MCF 10A (cell line): ENCODE measurements around the gene LATS1. TPM values are rescaled to one million over a fixed set of nuclear protein-coding genes. Genes with fewer than 3 reads are reported as not detected.

Source experiments
- BruUV-seq: library from RNA; stranded (reverse); fragments of 400-500 nt; replicated peaks from 2 replicates; lab custom pipeline; 2021; lab: Mats Ljungman, UMichigan
- CTCF ChIA-PET: fragments of 300-600 bp; sonication (Branson Sonifier 250); formaldehyde crosslinking; extraction: SDS; loops from one replicate; lab custom pipeline; 2021; ENCODE audit warnings: antibody characterized with exemption, inconsistent platforms; lab: Yijun Ruan, JAX
- POLR2A ChIA-PET: fragments of 300-600, 350-650 bp; sonication (Branson Sonifier 250); formaldehyde crosslinking; extraction: SDS; loops from one replicate; lab custom pipeline; 2020; ENCODE audit warnings: antibody characterized with exemption, inconsistent platforms; lab: Yijun Ruan, JAX
- DNase-seq: peaks from one replicate; pipeline ENCODE4 v3.0.0-alpha.2; 2018; ENCODE audit not compliant: unreplicated experiment
- H3K27ac Mint-ChIP-seq: one replicate; pipeline ENCODE4 v1.8.0; 2022; ENCODE audit warnings: mild to moderate bottlenecking, low read depth, mixed read lengths; ENCODE audit not compliant: unreplicated experiment
- H3K27me3 Mint-ChIP-seq: one replicate; pipeline ENCODE4 v1.8.0; 2022; ENCODE audit warnings: mixed read lengths; ENCODE audit not compliant: insufficient read depth, unreplicated experiment
- H3K36me3 Mint-ChIP-seq: one replicate; pipeline ENCODE4 v1.8.0; 2022; ENCODE audit warnings: mild to moderate bottlenecking, moderate library complexity, mixed read lengths; ENCODE audit not compliant: insufficient read depth, unreplicated experiment
- H3K4me1 Mint-ChIP-seq: one replicate; pipeline ENCODE4 v1.8.0; 2022; ENCODE audit warnings: mixed read lengths; ENCODE audit not compliant: insufficient read depth, unreplicated experiment
- H3K4me3 Mint-ChIP-seq: one replicate; pipeline ENCODE4 v1.8.0; 2022; ENCODE audit warnings: mild to moderate bottlenecking, moderate library complexity, mixed read lengths; ENCODE audit not compliant: unreplicated experiment
- H3K9me3 Mint-ChIP-seq: one replicate; pipeline ENCODE4 v1.8.0; 2022; ENCODE audit warnings: mixed read lengths; ENCODE audit not compliant: unreplicated experiment
- intact Hi-C: fragments of 100-400 bp; cut with micrococcal nuclease; formaldehyde crosslinking; loops from 2 replicates; pipeline ENCODE4 v1.14.1; 2022
- total RNA-seq: library from RNA; stranded (reverse); gene quantifications from 2 replicates; pipeline ENCODE4 v1.2.3, GENCODE V29; 2022
- TF ChIP-seq, protein P1 (sequence below): fragments of 200-600 bp; IDR thresholded peaks from one replicate; pipeline ENCODE4 v1.8.0; 2022; ENCODE audit warnings: antibody characterized with exemption, mild to moderate bottlenecking; ENCODE audit not compliant: unreplicated experiment

The LATS1 gene
- total RNA-seq, 1 experiment from 2014 or later = 34.3 TPM

DNA sequence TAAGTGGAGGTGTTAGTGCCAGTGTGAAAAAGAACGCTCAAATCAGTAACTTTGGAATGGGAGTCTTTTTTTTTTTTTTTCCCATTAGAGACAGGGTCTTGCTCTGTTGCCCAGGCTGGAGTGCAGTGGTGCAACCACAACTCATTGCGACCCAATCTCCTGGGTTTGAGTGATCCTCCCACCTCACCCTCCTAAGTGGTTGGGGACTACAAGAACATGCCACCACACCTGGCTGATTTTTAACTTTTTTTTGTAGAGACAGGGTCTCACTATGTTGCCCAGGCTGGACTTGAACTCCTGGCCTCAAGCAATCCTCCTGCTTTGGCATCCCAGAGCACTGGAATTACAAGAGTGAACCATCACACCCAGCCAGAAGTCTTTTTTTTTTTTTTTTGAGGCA is 19.7 kb downstream of the LATS1 start:
- H3K36me3 Mint-ChIP-seq = peaks cover 12% of the 10 kb centered on the region
- TF ChIP-seq, protein P1, sequence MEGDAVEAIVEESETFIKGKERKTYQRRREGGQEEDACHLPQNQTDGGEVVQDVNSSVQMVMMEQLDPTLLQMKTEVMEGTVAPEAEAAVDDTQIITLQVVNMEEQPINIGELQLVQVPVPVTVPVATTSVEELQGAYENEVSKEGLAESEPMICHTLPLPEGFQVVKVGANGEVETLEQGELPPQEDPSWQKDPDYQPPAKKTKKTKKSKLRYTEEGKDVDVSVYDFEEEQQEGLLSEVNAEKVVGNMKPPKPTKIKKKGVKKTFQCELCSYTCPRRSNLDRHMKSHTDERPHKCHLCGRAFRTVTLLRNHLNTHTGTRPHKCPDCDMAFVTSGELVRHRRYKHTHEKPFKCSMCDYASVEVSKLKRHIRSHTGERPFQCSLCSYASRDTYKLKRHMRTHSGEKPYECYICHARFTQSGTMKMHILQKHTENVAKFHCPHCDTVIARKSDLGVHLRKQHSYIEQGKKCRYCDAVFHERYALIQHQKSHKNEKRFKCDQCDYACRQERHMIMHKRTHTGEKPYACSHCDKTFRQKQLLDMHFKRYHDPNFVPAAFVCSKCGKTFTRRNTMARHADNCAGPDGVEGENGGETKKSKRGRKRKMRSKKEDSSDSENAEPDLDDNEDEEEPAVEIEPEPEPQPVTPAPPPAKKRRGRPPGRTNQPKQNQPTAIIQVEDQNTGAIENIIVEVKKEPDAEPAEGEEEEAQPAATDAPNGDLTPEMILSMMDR = no peak
- peaks cover 11% of the 10 kb centered on the region for H3K4me1 Mint-ChIP-seq
- no peak overlapping the region for H3K27ac Mint-ChIP-seq
- no peaks in the 10 kb centered on the region for H3K27me3 Mint-ChIP-seq
- H3K9me3 Mint-ChIP-seq = no peaks in the 10 kb centered on the region
- CTCF ChIA-PET = interaction anchor here (0.6 to 1.1 kb wide), 4 partner anchors 19 to 571 kb away, joined by 3 to 4 read pairs (median 3); no protein-coding TSS in a partner anchor
- intact Hi-C loops = no loop called here
- no peak for DNase-seq
- POLR2A ChIA-PET = interaction anchor here (0.6 to 7.4 kb wide), 8 partner anchors 8 to 1413 kb away, joined by 3 to 96 read pairs (median 8); partner anchors contain the start of genes KATNA1, LATS1, PCMT1 and PPIL4
- no peak overlapping the region for H3K4me3 Mint-ChIP-seq
- BruUV-seq = no TSS peak

DNA sequence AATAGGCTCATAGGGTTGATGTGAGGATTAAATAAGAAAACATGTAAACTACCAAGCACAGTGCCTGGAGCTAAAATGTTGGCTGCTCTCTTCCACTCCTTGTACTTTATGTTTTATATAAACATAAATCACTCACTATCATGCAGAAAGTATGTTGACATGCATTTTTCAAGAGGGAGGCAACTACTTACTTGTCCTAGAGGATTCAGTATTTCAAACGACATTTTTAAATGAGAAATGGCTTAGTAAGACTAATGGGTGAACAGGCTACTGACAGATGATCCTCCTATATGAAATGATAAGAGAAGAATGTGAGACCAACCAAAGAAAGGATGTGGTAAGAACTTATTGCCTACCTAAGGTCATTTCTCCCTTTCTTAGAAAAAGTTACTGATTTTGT is 21.0 kb downstream of the LATS1 start:
- peaks cover 14% of the 10 kb centered on the region for H3K4me1 Mint-ChIP-seq
- CTCF ChIA-PET = interaction anchor here (0.6 kb wide), 1 partner anchor 157 kb away, joined by 4 read pairs; no protein-coding TSS in a partner anchor
- peak; percentile 21 for DNase-seq
- no peaks in the 10 kb centered on the region for H3K27me3 Mint-ChIP-seq
- no peaks in the 10 kb centered on the region for H3K9me3 Mint-ChIP-seq
- no peak overlapping the region for H3K4me3 Mint-ChIP-seq
- intact Hi-C loops = no loop called here
- POLR2A ChIA-PET = interaction anchor here (0.6 to 7.4 kb wide), 12 partner anchors 13 to 152 kb away, joined by 3 to 96 read pairs (median 4); partner anchors contain the start of genes KATNA1, LATS1, NUP43 and PCMT1
- TF ChIP-seq, protein P1 = no peak
- H3K27ac Mint-ChIP-seq = peak overlapping the region; percentile 87
- no TSS peak for BruUV-seq
- H3K36me3 Mint-ChIP-seq = peaks cover 22% of the 10 kb centered on the region

DNA sequence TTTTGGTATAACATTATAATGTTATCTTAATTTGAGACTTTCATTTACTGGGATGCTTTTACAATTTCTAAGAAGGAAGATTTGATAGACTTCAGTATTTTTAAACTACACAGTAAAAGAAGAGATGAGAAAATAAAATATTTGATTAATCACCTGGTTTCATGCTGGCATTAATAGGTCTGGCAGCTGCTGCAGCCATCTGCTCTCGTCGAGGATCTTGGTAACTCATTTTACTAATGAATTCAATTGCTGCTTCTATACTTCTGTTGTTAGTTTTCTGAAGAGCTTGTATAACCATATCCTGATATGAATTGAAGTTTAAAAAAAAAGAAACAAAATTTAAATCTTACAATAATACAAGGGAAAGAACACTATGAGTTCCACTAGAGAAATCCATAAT is 23.0 kb downstream of the LATS1 start:
- CTCF ChIA-PET = no interaction called here

DNA sequence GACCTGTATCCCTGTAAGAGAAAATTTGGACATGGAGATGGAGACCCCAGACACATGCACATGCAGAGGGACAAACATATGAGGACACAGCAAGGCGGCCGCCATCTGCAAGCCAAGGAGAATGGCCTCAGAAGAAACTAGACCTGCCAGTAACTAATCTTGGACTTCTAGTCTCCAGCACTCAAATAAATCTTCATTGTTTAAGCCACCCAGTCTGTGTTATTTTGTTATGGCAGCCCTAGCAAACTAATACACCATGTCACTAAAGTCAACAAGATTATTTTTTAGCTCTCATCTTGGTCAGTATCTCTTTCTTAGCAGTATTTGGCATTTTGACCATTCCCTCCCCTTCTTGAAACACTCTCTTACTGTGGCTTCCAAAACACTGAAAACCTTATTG is 26.7 kb downstream of the LATS1 start:
- BruUV-seq = no TSS peak
- no peak overlapping the region for H3K4me3 Mint-ChIP-seq
- peaks cover 32% of the 10 kb centered on the region for H3K36me3 Mint-ChIP-seq
- H3K27me3 Mint-ChIP-seq = no peaks in the 10 kb centered on the region
- H3K9me3 Mint-ChIP-seq = no peaks in the 10 kb centered on the region
- intact Hi-C loops = no loop called here
- H3K27ac Mint-ChIP-seq = peak overlapping the region; percentile 75
- TF ChIP-seq, protein P1 = no peak
- ChIA-PET CTCF (interaction anchor here (0.6 to 1.2 kb wide), 2 partner anchors 27 to 93 kb away, joined by 3 read pairs; no protein-coding TSS in a partner anchor), POLR2A (interaction anchor here (1.6 kb wide), 1 partner anchor 26 kb away, joined by 4 read pairs; no protein-coding TSS in a partner anchor)
- no peak for DNase-seq
- peaks cover 6% of the 10 kb centered on the region for H3K4me1 Mint-ChIP-seq

More for the DNA sequence above, 23.0 kb downstream of the LATS1 start:
- no TSS peak for BruUV-seq
- TF ChIP-seq, protein P1 = no peak
- peaks cover 12% of the 10 kb centered on the region for H3K4me1 Mint-ChIP-seq
- H3K36me3 Mint-ChIP-seq = peaks cover 25% of the 10 kb centered on the region
- H3K4me3 Mint-ChIP-seq = no peak overlapping the region
- peak overlapping the region; percentile 51 for H3K27ac Mint-ChIP-seq
- no peaks in the 10 kb centered on the region for H3K9me3 Mint-ChIP-seq
- intact Hi-C loops = no loop called here
- no peak for DNase-seq
- POLR2A ChIA-PET = interaction anchor here (0.9 to 7.4 kb wide), 5 partner anchors 10 to 149 kb away, joined by 3 to 96 read pairs (median 6); partner anchors contain the start of genes KATNA1, LATS1 and PPIL4
- H3K27me3 Mint-ChIP-seq = no peaks in the 10 kb centered on the region
